ENCODE results near the gene HOMER2. TPM values are rescaled to one million over a fixed set of nuclear protein-coding genes. Genes with fewer than 3 reads are reported as not detected.
A peak's percentile ranks its signal among the peaks of the same experiment; 100 is the strongest.
"Not testable (repeated sequence)": the region's sequence is repeated elsewhere in the genome, so short reads cannot be mapped to it uniquely, and the experiment has no call there.

HOMER2 gene
- 10 to 100 TPM; 25.9 to 28.3 (median 27.7) TPM for polyA plus RNA-seq (ENCODE audit: insufficient read length in 4 of 4)

DNA sequence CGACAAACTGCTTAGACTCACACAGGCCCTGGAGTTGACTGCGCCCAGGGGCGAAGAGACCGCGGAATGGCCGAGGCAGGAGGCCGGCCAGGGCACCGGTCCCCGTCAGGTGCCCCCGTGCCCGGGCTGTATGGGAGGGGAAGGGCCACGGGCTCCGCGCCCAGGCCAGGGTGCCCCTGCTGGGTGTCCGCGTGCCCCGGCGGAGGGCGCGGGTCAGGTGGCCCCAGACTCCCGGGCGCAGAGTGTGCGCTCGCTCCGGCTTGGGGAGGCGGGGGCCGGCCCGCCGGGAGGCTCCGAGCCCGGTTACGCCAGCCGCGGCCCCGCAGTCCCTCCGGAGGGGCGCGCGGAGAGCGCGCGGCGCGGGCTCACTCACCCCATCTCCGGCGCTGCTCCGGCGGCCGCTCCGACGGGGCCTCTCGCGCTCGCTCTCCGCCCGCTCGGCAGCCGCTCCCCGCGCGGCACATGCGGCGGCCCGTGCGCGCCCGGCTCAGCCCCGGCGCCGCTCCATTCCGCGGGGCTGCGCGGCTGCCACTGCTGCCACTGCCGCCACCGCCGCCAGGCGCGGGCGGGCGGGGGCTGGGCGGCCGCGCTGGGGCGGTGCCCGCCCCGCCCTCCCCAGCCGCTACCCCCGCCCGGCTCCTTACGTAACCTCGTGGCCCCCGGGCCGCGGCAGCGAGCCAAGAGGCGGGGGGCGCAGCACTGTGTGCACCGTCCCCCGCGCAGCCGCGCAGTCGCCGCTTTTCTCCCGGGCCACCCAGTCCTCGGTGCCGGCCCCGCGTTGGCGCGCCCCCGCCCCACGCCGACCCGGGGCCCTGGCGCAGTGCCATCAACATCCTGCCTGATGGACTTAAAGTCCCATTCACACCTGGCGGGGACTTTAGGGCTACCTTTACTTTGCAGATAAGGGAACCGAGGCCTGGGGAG, at the start of gene HOMER2:
Gene HOMER2 (minus strand): TSS at position 563 of the 924 bp plus-strand sequence. CDS start 185 bp downstream, at position 378.
- DNase-seq (ENCODE audit: low read depth in 4 of 4, low spot score in 3 of 4) = no peak

DNA sequence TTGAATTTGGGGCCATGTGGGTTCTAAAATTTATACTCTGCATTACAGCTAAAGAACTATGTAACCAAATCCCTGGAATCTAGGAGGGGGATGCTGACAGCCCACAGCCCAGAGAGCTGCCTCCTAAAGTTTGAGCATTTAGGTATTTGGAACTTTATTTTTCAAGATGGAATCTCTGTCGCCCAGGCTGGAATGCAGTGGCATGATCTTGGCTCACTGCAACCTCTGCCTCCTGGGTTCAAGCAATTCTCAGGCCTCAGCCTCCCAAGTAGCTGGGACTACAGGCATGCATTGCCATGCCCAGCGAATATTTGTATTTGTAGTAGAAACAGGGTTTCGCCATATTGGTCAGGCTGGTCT, 48.1 kb upstream of the HOMER2 start:
- not testable (repeated sequence) for DNase-seq (ENCODE audit: low read depth in 4 of 4, low spot score in 3 of 4)

GRCh38 chr15:82999905-83000671, 47.6 kb upstream of the HOMER2 start:
- DNase-seq (ENCODE audit: low read depth in 4 of 4, low spot score in 3 of 4) = no peak

GRCh38 chr15:82999426-82999825, 46.9 kb upstream of the HOMER2 start:
- no peak for DNase-seq (ENCODE audit: low read depth in 4 of 4, low spot score in 3 of 4)

DNA sequence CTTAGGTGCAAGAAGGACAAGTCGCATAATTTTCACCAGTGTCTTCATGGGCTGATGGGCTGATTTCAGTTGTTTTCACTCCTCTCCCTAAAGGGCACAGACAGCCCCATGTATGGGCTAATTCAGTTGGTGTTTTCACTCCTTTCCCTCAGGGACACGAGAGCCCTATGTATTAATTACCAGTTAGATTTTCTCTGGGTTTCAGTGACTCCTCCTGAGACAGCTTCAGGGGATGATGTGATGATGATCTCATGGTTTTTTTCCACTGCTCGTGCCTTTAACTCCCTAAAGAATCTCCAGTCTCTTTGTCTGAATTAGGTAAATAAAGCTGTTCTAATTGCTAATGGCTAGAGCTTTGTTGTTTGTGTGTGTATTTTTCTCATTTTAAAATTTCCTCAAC, 43.4 kb upstream of the HOMER2 start:
- DNase-seq (ENCODE audit: low read depth in 4 of 4, low spot score in 3 of 4) = no peak

DNA sequence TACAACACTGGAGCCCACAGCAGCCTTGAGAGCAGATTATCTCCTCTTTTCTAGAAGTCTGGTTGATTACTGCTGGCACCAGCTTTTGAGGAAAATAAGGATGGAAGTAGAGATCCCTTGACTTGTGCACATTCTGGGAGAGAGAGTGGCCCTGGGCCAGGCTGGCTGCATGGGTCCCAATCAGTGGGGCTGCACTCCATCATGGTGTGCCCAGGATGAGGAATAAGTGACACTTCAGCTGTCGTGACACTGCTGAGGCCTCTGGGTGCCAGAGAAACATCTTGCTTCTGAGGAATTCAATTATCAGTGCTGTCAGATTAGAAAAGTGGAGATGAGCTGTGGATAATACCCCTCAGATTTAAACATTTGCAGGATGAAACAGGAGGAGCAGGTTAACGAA, 42.6 kb upstream of the HOMER2 start:
- DNase-seq (ENCODE audit: low read depth in 4 of 4, low spot score in 3 of 4) = no peak

GRCh38 chr15:82993144-82993543, 40.6 kb upstream of the HOMER2 start:
- DNase-seq (ENCODE audit: low read depth in 4 of 4, low spot score in 3 of 4) = no peak

GRCh38 chr15:82992436-82992998, 40.0 kb upstream of the HOMER2 start:
- DNase-seq (ENCODE audit: low read depth in 4 of 4, low spot score in 3 of 4) = no peak

GRCh38 chr15:82986442-82986780, 33.9 kb upstream of the HOMER2 start:
- no peak for DNase-seq (ENCODE audit: low read depth in 4 of 4, low spot score in 3 of 4)

DNA sequence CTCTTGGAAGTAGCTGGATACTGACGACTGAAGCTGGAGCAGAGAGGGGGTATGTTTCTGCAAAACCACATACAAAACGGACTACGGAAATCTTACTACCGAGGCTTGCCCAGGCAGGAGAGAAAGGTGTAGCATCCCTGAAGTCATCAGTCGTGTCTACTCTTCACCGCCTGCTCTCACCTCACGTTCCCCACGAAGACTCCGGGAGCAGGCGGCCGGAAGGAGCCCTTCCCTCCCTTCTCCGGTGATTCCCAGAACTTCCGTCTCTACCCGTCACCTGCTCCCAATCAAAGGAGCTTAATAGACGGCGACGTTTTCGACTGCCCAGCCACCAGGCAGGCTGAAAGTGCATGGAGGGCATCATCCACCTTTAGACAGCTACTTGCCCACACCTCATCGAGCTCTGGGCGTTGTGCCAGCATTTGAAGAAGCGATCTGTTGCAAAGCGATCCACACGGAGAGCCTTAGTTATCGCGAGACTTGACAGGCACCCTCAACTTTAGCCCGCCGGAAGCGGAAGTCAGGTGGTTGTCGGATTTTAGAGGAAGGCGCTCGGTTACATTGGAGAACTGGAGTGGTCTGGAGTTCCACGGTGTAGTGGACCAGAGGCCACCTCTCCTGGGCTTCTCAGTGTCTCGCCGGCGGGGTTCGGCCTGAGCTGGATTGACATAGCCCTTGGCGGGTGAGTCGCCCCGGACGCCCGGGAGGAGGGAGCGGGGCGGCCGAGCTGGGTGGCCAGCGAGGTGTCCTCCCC, 33.3 kb upstream of the HOMER2 start, which contains the start of gene RAMAC:
Gene RAMAC (plus strand): TSS at position 523 of the 754 bp plus-strand sequence. CDS start 2,809 bp downstream, outside the sequence.
- DNase-seq (ENCODE audit: low read depth in 4 of 4, low spot score in 3 of 4) = peak; percentile 89 to 96 (median 94)

DNA sequence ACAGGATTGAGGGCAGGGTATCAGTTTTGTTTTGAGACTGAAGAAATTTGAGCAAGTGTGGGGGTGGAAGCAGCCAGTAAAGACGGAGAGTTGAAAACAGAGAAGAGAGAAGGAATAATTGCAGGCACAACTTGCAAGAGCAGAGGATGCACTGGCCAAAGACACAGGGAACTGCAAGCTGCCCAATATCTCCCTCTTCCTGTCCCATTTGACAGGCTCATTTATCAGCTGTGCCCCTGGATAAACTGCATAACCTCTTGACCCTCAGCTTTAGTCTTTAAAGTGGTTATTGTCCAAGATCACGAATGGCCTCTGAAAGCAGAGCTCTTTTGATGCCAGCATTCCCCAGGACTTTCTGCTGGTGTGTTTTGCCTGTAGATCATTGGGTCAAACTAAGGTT, 28.5 kb upstream of the HOMER2 start:
- DNase-seq (ENCODE audit: low read depth in 4 of 4, low spot score in 3 of 4) = no peak

DNA sequence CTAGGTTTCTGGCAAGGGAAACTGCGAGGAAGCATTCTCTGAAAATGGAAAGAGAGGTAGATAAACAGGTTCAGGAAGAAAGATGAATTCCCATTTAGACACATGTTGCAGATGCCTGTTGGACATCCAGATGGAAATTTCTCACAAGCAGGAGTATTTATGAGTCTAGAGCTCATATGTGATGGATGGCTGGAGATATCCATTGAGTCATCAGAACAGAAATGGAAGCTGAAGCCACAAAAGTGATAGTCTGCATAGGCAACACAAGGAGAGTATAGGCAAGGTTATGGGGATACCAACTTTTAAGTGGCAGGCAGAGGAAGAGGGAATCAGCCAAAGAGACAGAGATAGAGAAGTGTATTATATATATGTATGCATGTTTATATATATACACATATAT, 27.2 kb upstream of the HOMER2 start:
- no peak for DNase-seq (ENCODE audit: low read depth in 4 of 4, low spot score in 3 of 4)

DNA sequence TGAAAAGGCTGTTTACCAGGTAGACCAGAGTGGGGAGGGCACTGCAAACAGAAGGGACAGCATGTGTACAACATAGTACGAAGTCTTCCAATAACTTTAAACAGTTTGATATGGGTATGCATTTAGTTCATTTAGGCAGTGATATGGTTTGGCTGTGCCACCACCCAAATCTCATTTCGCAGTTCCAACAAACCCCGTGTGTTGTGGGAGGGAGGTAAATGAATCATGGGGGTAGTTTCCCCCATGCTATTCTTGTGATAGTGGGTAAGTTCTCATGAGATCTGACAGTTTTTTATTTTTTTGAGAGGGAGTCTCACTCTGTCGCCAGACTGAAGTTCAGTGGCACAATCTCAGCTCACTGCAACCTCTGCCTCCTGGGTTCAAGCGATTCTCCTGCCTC, 25.9 kb upstream of the HOMER2 start:
- DNase-seq (ENCODE audit: low read depth in 4 of 4, low spot score in 3 of 4) = no peak

GRCh38 chr15:82977076-82977475, 24.6 kb upstream of the HOMER2 start:
- no peak for DNase-seq (ENCODE audit: low read depth in 4 of 4, low spot score in 3 of 4)

DNA sequence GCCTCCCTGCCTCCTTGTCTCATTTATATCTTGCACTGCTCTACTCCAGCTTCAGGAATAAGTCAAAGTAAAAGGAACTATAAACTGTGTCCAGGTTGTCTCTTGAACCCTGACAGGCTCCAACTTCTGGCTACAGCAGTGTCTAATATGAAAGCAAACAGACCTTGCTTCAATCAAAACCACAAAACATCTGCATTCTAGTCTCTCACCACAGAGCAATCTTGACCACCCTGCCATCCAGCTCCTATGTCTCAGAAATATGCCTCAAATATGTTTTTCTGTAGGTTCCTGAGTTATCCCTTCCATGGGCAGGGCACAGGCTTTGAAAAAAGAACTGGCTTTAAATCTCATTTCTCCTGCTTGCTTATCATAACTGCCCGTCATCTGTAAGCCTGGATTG, 20.5 kb upstream of the HOMER2 start:
- no peak for DNase-seq (ENCODE audit: low read depth in 4 of 4, low spot score in 3 of 4)

DNA sequence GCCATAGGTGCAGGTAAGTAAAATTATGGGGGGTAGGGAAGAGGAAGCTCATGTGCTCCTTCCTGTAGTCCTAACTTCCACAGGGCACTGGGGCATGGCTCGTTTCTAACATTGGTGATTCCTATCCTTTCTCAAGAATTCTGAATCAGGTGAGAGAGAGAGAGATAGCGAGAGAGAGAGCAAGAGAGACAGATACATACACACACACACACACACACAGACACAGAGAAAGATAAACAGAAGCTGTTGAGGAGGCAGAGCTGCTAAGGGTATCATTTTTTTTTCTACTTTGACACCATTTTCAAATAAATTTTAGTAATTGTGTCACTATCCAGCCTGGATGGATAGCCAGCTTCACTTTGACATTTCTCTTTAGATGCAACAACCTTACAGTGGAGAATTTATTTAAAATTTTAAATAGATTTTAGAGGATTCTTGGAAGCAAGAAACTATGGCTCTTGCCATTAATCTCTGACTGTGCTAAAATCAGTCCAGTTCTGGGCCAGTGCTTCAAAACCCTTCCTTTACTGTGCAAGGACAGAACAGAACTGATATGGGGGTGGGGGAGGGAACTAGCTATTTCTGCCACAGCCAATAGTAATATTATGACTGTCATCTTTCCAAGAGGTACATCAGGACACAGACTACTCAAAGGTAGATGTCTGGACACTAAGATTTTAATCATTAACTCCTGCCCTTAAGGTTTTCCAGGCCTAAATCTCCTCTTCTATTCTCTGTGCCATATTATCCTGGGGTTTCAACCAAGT, 18.9 kb upstream of the HOMER2 start:
- no peak for DNase-seq (ENCODE audit: low read depth in 4 of 4, low spot score in 3 of 4)

- no peak for DNase-seq (ENCODE audit: low read depth in 4 of 4, low spot score in 3 of 4)
These were observed 18.2 kb upstream of the HOMER2 start for GRCh38 chr15:82970696-82971095.

DNA sequence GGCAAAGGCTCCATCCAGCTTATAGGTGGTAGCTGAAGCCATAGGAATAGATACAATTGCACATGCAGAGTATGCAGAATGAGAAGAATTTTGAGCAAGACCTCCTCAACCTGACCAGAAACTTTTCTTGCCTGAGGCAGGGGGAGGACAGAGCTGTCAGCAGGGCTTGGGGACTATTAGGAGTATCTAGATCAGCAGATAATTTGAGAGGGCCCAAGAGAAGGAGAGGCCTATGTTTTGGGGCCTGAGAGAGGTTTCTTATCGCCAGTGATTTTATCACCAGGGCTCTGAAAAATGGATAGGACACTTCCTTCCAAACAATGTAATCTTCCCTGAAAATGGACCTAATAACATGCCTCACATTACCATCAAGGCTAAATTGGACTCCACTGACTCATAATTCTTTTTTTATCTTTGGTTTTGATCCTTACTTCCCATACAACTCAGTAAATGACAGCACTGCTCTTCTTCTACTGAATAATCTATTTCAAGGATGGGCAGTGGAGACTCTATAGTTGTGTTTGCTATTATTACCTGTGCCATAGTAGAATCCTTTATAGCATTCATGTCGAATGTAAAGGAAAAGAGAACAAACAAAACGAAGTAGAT, 17.7 kb upstream of the HOMER2 start:
- DNase-seq (ENCODE audit: low read depth in 4 of 4, low spot score in 3 of 4) = no peak

GRCh38 chr15:82969353-82969752, 16.8 kb upstream of the HOMER2 start:
- DNase-seq (ENCODE audit: low read depth in 4 of 4, low spot score in 3 of 4) = no peak
